Neural progenitor cell (in vitro differentiated cells): Measurements from ENCODE around the gene PTGR1.

Experiments
- EZH2 ChIP-seq: fragments of 200-600 bp; sonication (generic); IDR thresholded peaks from 2 replicates; pipeline ENCODE4 v1.6.1; 2017; ENCODE audit warnings: antibody characterized with exemption, mild to moderate bottlenecking, moderate library complexity
- TF ChIP-seq, protein P1 (sequence below): fragments of 200-600 bp; sonication (generic); IDR thresholded peaks from 2 replicates; pipeline ENCODE4 v1.5.1; 2017; ENCODE audit warnings: antibody characterized with exemption, mild to moderate bottlenecking

DNA sequence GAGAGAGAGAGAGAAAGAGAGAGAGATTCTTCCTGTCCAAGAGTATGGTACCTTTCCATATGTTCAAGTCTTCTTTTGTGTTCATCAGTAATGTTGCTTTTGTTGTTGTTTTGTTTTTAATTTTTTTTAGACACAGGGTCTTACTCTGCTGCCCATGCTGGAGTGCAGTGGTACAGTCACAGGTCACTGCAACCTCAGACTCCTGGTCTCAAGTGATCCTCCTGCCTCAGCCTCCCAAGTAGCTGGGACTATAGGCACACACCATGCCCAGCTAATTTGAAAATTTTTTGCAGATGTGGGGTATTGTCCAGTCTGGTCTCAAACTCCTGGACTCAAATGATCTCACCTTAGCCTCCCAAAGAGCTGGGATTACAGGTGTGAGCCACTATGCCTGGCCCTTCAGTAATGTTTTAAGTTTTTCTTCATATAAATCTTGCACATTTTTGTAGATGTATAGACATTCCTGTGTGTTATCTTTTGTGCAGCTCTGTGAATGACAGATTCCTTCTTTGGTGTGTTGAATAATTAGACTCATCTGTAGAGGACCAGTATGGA is 38.2 kb downstream of the PTGR1 start:
- no peak for TF ChIP-seq EZH2
- TF ChIP-seq, protein P1, sequence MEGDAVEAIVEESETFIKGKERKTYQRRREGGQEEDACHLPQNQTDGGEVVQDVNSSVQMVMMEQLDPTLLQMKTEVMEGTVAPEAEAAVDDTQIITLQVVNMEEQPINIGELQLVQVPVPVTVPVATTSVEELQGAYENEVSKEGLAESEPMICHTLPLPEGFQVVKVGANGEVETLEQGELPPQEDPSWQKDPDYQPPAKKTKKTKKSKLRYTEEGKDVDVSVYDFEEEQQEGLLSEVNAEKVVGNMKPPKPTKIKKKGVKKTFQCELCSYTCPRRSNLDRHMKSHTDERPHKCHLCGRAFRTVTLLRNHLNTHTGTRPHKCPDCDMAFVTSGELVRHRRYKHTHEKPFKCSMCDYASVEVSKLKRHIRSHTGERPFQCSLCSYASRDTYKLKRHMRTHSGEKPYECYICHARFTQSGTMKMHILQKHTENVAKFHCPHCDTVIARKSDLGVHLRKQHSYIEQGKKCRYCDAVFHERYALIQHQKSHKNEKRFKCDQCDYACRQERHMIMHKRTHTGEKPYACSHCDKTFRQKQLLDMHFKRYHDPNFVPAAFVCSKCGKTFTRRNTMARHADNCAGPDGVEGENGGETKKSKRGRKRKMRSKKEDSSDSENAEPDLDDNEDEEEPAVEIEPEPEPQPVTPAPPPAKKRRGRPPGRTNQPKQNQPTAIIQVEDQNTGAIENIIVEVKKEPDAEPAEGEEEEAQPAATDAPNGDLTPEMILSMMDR, result no peak
